K562 (cell line): ENCODE data around the gene CCR5AS.

Experiments used
- ATAC-seq: fragments of 200-7000 bp; cut with Tn5 transposase; 3 replicates; pipeline ENCODE4 v1.9.1; 2020; ENCODE audit warnings: moderate library complexity
- BruUV-seq: library from RNA; stranded (reverse); fragments of 400-500 nt; replicated peaks from 2 replicates; lab custom pipeline; 2021; lab: Mats Ljungman, UMichigan
- CTCF ChIA-PET: fragments of 300-600 bp; formaldehyde crosslinking; extraction: SDS; loops from one replicate; lab custom pipeline; 2021; ENCODE audit warnings: low intra/inter-chr PET ratio; lab: Yijun Ruan, JAX
- POLR2A ChIA-PET: fragments of 300-600, 350-650 bp; sonication (Branson Sonifier 250); formaldehyde crosslinking; extraction: SDS; loops from one replicate; lab custom pipeline; 2021; ENCODE audit warnings: antibody characterized with exemption, inconsistent platforms; lab: Yijun Ruan, JAX
- DNase-seq, 4 experiments: peaks; one replicate each; pipeline versions ENCODE4 v3.0.0 to v3.0.0-alpha.2; 2011 to 2018; ENCODE audit warnings: low spot score in 3 of 4, mixed read lengths in 3 of 4; ENCODE audit errors: extremely low read depth in 1 of 4
- FAIRE-seq: peaks from 2 replicates; lab custom pipeline; 2011; peaks lifted over from hg19 to GRCh38; lab: Jason Lieb, UNC
- H2AFZ ChIP-seq: 2 replicates; pipeline ENCODE4 v1.6.0; 2011; ENCODE audit warnings: low read depth, low read length, control low read depth, inconsistent platforms
- H3K27ac ChIP-seq: fragments of 200-600 bp; 3 replicates; pipeline ENCODE4 v1.8.0; 2011; ENCODE audit warnings: low read depth, mild to moderate bottlenecking, control low read depth, inconsistent platforms, low read length, moderate library complexity, mixed read lengths; ENCODE audit errors: extremely low read depth
- H3K27me3 ChIP-seq, 2 experiments: fragments of 300-600 bp in 1 of 2; 2 replicates in 1 of 2; 3 replicates in 1 of 2; pipeline versions ENCODE4 v1.6.0 to v1.8.0; 2011; ENCODE audit warnings: inconsistent platforms in 2 of 2, low read length in 2 of 2, mild to moderate bottlenecking in 1 of 2, mixed read lengths in 1 of 2, moderate library complexity in 1 of 2; ENCODE audit not compliant: control insufficient read depth in 2 of 2, insufficient read depth in 2 of 2
- H3K36me3 ChIP-seq: fragments of 300-600 bp; 3 replicates; pipeline ENCODE4 v1.8.0; 2011; ENCODE audit warnings: mild to moderate bottlenecking, low read length, inconsistent platforms; ENCODE audit not compliant: control insufficient read depth, insufficient read depth
- H3K4me1 ChIP-seq, 2 experiments: fragments of 200-600 bp in 1 of 2; replicated peaks in 1 of 2; 2 replicates in 1 of 2; 3 replicates in 1 of 2; pipeline versions ENCODE4 v1.5.1 to v1.8.0; 2011; ENCODE audit warnings: inconsistent platforms in 2 of 2, low read length in 2 of 2, mild to moderate bottlenecking in 1 of 2, mixed read lengths in 1 of 2, moderate library complexity in 1 of 2; ENCODE audit not compliant: control insufficient read depth in 2 of 2, insufficient read depth in 2 of 2
- H3K4me2 ChIP-seq: 2 replicates; pipeline ENCODE4 v1.6.1; 2011; ENCODE audit warnings: low read length, control low read depth, inconsistent platforms, mixed read lengths; ENCODE audit not compliant: insufficient read depth
- H3K4me3 ChIP-seq: fragments of 200-600 bp; sonication (generic), shearing (Covaris generic); 2 replicates; pipeline ENCODE4 v1.5.1; 2016; ENCODE audit warnings: control low read depth, inconsistent platforms
- H3K79me2 ChIP-seq: fragments of 200-600 bp; 3 replicates; pipeline ENCODE4 v1.8.0; 2011; ENCODE audit warnings: low read length, inconsistent platforms; ENCODE audit not compliant: control insufficient read depth, insufficient read depth
- H3K9ac ChIP-seq, 2 experiments: 2 replicates each; pipeline versions ENCODE4 v1.6.0 to v1.6.1; 2011; ENCODE audit warnings: low read depth in 2 of 2, low read length in 2 of 2, control low read depth in 1 of 2, inconsistent platforms in 1 of 2, mild to moderate bottlenecking in 1 of 2, mixed read lengths in 1 of 2; ENCODE audit not compliant: insufficient read depth in 1 of 2
- H3K9me1 ChIP-seq: one replicate; pipeline ENCODE4 v1.6.0; 2011; ENCODE audit warnings: inconsistent platforms, mild to moderate bottlenecking, low read length, moderate library complexity; ENCODE audit not compliant: control insufficient read depth, insufficient read depth
- H3K9me3 ChIP-seq: replicated peaks from 2 replicates; pipeline ENCODE4 v1.5.1; 2011; ENCODE audit warnings: low read depth, low read length, inconsistent platforms; ENCODE audit not compliant: control insufficient read depth, insufficient read depth
- H4K20me1 ChIP-seq: replicated peaks from 2 replicates; pipeline ENCODE4 v1.6.1; 2011; ENCODE audit warnings: low read length, inconsistent platforms, mixed read lengths; ENCODE audit not compliant: control insufficient read depth, insufficient read depth
- ATF2 ChIP-seq: sonication (generic); formaldehyde crosslinking; IDR thresholded peaks from 2 replicates; pipeline ENCODE4 v1.8.1; 2022; ENCODE audit warnings: missing genetic modification reagents
- BRD4 ChIP-seq: fragments of 200-600 bp; sonication (generic); IDR thresholded peaks from 2 replicates; pipeline ENCODE4 v1.6.1; 2017; ENCODE audit warnings: inconsistent platforms
- CBFA2T3 ChIP-seq: fragments of 450-650 bp; IDR thresholded peaks from 2 replicates; pipeline ENCODE4 v1.6.1; 2017
- DIDO1 ChIP-seq: fragments of 450-650 bp; IDR thresholded peaks from 2 replicates; pipeline ENCODE4 v1.6.1; 2016; ENCODE audit warnings: low read depth, missing biosample characterization, missing genetic modification characterization
- HDAC3 ChIP-seq: fragments of 450-650 bp; IDR thresholded peaks from 2 replicates; pipeline ENCODE4 v1.6.1; 2018; ENCODE audit warnings: borderline replicate concordance, mild to moderate bottlenecking, moderate library complexity; ENCODE audit not compliant: partially characterized antibody
- KAT7 ChIP-seq: sonication (generic); formaldehyde crosslinking; IDR thresholded peaks from 2 replicates; pipeline ENCODE4 v1.8.0; 2022; ENCODE audit warnings: missing genetic modification reagents, mild to moderate bottlenecking, borderline replicate concordance
- KDM5B ChIP-seq: fragments of 200-600 bp; sonication (generic); IDR thresholded peaks from 2 replicates; pipeline ENCODE4 v1.6.1; 2012; ENCODE audit warnings: low read depth, mild to moderate bottlenecking, moderate library complexity, low read length, control low read depth, inconsistent platforms; ENCODE audit not compliant: insufficient replicate concordance
- MAZ ChIP-seq, 2 experiments: fragments of 450-650 bp in 1 of 2; sonication (generic) in 1 of 2; formaldehyde crosslinking; IDR thresholded peaks in 1 of 2; conservative IDR thresholded peaks in 1 of 2; 2 replicates each; pipeline versions ENCODE4 v1.4.0 to v1.5.0; 2020; ENCODE audit warnings: mild to moderate bottlenecking in 1 of 2, missing genetic modification reagents in 1 of 2
- MCM2 ChIP-seq: fragments of 450-650 bp; IDR thresholded peaks from 2 replicates; pipeline ENCODE4 v1.6.1; 2017; ENCODE audit warnings: low read depth, mild to moderate bottlenecking
- NR4A1 ChIP-seq, 2 experiments: fragments of 250-450 bp in 1 of 2; fragments of 450-650 bp in 1 of 2; sonication (Bioruptor Pico) in 1 of 2; IDR thresholded peaks; 2 replicates each; pipeline versions ENCODE4 v1.4.0 to v1.6.1; 2016 to 2020; ENCODE audit warnings: mild to moderate bottlenecking in 2 of 2, missing compliant biosample characterization in 1 of 2, missing genetic modification characterization in 1 of 2, moderate library complexity in 1 of 2
- PCBP1 ChIP-seq: fragments of 200-400 bp; formaldehyde crosslinking; IDR thresholded peaks from 2 replicates; pipeline ENCODE4 v1.6.1; 2018; ENCODE audit warnings: mild to moderate bottlenecking, low read depth, low read length; ENCODE audit not compliant: poor library complexity, severe bottlenecking
- POLR3A ChIP-seq: IDR thresholded peaks from 2 replicates; pipeline ENCODE4 v1.6.1; 2011; ENCODE audit warnings: borderline replicate concordance, mild to moderate bottlenecking, moderate library complexity; ENCODE audit not compliant: insufficient read length, insufficient read depth; ENCODE audit errors: extremely low read depth
- PPARD ChIP-seq: fragments of 250-450 bp; sonication (Bioruptor Pico); IDR thresholded peaks from 2 replicates; pipeline ENCODE4 v1.8.0; 2022; ENCODE audit warnings: inconsistent platforms, mild to moderate bottlenecking, moderate library complexity
- SNRNP70 ChIP-seq: fragments of 200-400 bp; formaldehyde crosslinking; optimal IDR thresholded peaks from 2 replicates; pipeline ENCODE3; 2017; ENCODE audit warnings: low read depth, low read length
- SRSF3 ChIP-seq: fragments of 200-400 bp; formaldehyde crosslinking; IDR thresholded peaks from 2 replicates; pipeline ENCODE4 v1.6.1; 2016; ENCODE audit warnings: mild to moderate bottlenecking, low read length, moderate library complexity; ENCODE audit not compliant: insufficient read depth
- XRCC5 ChIP-seq: fragments of 200-400 bp; formaldehyde crosslinking; IDR thresholded peaks from 2 replicates; pipeline ENCODE4 v1.6.1; 2017; ENCODE audit warnings: low read depth, mild to moderate bottlenecking, low read length
- ZNF140 ChIP-seq: fragments of 250-450 bp; sonication (Bioruptor Pico); IDR thresholded peaks from 2 replicates; pipeline ENCODE4 v1.8.0; 2021; ENCODE audit warnings: moderate library complexity, mild to moderate bottlenecking, inconsistent platforms
- ZNF280A ChIP-seq: fragments of 450-650 bp; IDR thresholded peaks from 2 replicates; pipeline ENCODE4 v1.6.1; 2018; ENCODE audit warnings: mild to moderate bottlenecking, low read depth; ENCODE audit not compliant: partially characterized antibody
- ZNF76 ChIP-seq: fragments of 250-450 bp; sonication (Bioruptor Pico); IDR thresholded peaks from 2 replicates; pipeline ENCODE4 v1.4.0; 2020; ENCODE audit warnings: mild to moderate bottlenecking, moderate library complexity, borderline replicate concordance
- ZNF77 ChIP-seq: fragments of 250-450 bp; sonication (Bioruptor Pico); IDR thresholded peaks from 2 replicates; pipeline ENCODE4 v1.5.0; 2020
- WGBS: fragments of 100-300 bp; shearing (Covaris generic); methylation state at CpG from one replicate; pipeline ENCODE4 v1.1.6; 2016; ENCODE audit warnings: low coverage, mixed read lengths; ENCODE audit not compliant: insufficient coverage; ENCODE audit errors: missing lambda C conversion rate; 5-methylcytosine and 5-hydroxymethylcytosine counted together
- in situ Hi-C: fragments of 300-500 bp; cut with MboI; formaldehyde crosslinking; loops from 4 replicates; pipeline ENCODE4 v1.15.0; 2018; ENCODE audit warnings: inconsistent platforms, mixed read lengths
- intact Hi-C: fragments of 100-400 bp; cut with micrococcal nuclease; formaldehyde crosslinking; loops from 2 replicates; pipeline ENCODE4 v1.14.2; 2022

CCR5AS gene

GRCh38 chr3:46353647-46354410 lies 53.0 kb downstream of the CCR5AS start, which contains the start of gene CCR2:
Gene CCR2 (plus strand): TSS chr3:46354111. CDS start chr3:46357528, 3,417 bp downstream.
- Histone ChIP-seq H3K4me3 (no peak within 1 kb of the TSS), H3K9ac (no peak within 1 kb of the TSS), H3K4me2 (no peak within 1 kb of the TSS), H3K36me3 (no peaks in the 10 kb centered on the region), H4K20me1 (no peaks in the 10 kb centered on the region), H3K27ac (no peak within 1 kb of the TSS), H3K79me2 (no peaks in the 10 kb centered on the region), H3K9me1 (no peaks in the 10 kb centered on the region), H3K27me3 (peaks cover 20 to 32% of the 10 kb centered on the region in 2 experiments; a peak in 4 of 5 replicates), H2AFZ (no peak within 1 kb of the TSS), H3K9me3 (no peaks in the 10 kb centered on the region), H3K4me1 (no peaks in the 10 kb centered on the region)
- in situ Hi-C loops (no loop called here), intact Hi-C loops (no loop called here)
- ChIA-PET CTCF (no interaction called here), POLR2A (interaction anchor here (0.6 to 1.2 kb wide), 2 partner anchors 46 to 221 kb away, joined by 3 read pairs; no protein-coding TSS in a partner anchor)
- DNase-seq (no peak), FAIRE-seq (no peak), ATAC-seq (no peak)
- no peak for TF ChIP-seq HDAC3
- TF ChIP-seq POLR3A = no peak
- no peak for TF ChIP-seq KAT7
- TF ChIP-seq CBFA2T3 = no peak
- no peak for TF ChIP-seq PCBP1
- no peak for TF ChIP-seq MCM2
- TF ChIP-seq NR4A1 (CRISPR knock-in tag; IDR thresholded peaks at IDR 0.05) = no peak
- TF ChIP-seq NR4A1 (tag; IDR thresholded peaks at IDR 0.05) = no peak
- no peak for TF ChIP-seq ZNF140 (CRISPR knock-in tag)
- no peak for TF ChIP-seq ZNF280A
- no peak for TF ChIP-seq XRCC5
- no peak for TF ChIP-seq DIDO1
- TF ChIP-seq SNRNP70 = no peak
- no peak for TF ChIP-seq KDM5B
- TF ChIP-seq MAZ (CRISPR knock-in tag; conservative IDR thresholded peaks at IDR 0.05 in 1 of 2, IDR thresholded peaks at IDR 0.05 in 1 of 2) = no peak
- no peak for TF ChIP-seq ZNF77 (CRISPR knock-in tag)
- TF ChIP-seq ZNF76 (CRISPR knock-in tag) = no peak
- TF ChIP-seq BRD4 = no peak
- no peak for TF ChIP-seq SRSF3
- TF ChIP-seq ATF2 (CRISPR knock-in tag) = no peak
- TF ChIP-seq PPARD (CRISPR knock-in tag) = no peak
- BruUV-seq = no TSS peak
- 0% methylated on average over 7 of the region's 7 CpGs for WGBS
